HG02870 (cell line): ENCODE measurements around the gene PRR35.
A peak's percentile ranks its signal among the peaks of the same experiment; 100 is the strongest.

Experiments
- ATAC-seq: cut with Tn5 transposase; IDR thresholded peaks from one replicate; pipeline ENCODE4 v1.9.1; 2021; ENCODE audit warnings: mild to moderate bottlenecking, moderate library complexity; ENCODE audit not compliant: unreplicated experiment

PRR35 gene

GRCh38 chr16:527015-527903, 32.9 kb upstream of the PRR35 start, which contains the start of gene CAPN15:
Gene CAPN15, plus strand, starts transcription at chr16:527712. Its CDS starts 19,127 bp downstream, at chr16:546839.
- ATAC-seq, result peak; percentile 53

DNA sequence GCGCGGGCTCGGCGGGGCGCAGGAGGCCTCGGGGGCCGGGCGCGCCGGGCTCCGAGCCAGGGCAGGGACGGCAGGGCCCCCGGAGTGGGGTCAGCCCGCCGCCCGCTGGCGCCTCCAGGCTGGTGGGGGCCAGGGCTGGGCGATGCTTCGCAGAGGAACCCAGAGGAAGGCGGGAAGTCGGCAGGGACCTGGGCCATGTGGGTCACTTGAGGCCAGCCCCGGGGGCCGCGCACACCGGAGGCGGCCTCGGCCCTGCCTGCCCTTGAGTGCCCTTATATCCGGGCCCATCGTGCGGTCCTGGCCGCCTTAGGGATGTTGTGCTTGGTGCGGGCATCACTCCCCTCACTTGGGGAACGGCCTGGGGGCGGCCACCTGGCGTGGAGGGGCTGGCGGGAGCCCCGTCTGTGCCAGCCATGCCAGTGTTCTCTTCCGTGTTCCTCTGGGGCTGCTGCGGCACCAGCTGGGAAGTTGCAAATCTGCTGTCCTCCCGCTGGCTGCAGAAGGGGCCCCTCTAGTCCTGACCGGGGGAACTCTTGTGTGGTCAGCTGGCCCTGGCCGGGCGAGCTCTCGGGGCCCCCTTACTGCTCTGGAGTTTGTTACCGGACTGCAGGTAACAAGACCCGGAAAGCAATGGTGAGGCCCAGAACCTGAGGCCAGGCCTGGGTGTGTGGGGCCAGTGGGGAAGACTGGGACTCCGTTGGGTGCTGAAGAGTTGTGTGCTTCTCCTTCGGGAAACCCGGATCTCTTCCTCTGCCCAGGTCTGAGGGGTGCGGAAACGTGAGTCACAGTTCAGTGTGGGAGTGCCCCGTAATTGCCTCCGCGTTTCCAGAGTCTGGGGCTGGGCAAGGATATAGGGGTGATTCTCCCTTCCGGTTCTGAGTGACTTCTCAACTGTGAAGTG, 31.8 kb upstream of the PRR35 start:
- ATAC-seq, result no peak

- no peak for ATAC-seq
These were observed 31.1 kb upstream of the PRR35 start for GRCh38 chr16:529012-529575.

DNA sequence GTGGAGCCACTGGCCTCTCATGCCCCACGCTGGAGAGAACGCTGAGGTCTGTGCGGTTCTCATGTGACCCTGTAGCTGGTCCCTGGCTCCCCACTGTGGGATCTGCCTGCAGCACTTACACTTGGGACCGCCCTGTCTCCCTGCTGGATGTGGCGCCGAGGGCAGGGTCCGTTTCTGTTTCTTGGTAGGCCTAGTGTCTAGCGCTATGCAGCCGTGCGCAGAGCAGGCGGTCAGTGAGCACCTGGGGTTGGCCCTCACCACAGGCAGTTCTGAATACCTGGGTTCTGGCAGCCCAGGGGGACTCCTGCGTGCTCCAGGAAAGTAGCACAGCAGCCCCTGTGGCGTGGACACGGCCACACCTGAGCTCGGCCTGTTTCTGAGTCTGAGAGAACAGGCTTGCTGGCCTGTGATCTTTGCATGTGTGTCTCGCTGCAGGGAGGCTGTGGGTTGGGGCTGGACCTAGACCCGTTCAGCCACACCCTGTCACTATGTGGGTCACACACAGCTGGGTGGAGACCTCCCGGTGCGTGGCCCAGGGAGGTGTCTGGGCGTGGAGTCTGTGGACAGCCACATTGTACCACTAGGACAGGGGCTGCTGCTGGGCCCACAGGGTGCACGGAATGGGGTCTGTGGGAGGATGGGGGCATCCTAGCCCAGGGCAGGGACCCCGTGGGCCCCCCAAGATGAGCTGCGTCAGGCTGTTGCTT, 29.9 kb upstream of the PRR35 start:
- no peak for ATAC-seq

DNA sequence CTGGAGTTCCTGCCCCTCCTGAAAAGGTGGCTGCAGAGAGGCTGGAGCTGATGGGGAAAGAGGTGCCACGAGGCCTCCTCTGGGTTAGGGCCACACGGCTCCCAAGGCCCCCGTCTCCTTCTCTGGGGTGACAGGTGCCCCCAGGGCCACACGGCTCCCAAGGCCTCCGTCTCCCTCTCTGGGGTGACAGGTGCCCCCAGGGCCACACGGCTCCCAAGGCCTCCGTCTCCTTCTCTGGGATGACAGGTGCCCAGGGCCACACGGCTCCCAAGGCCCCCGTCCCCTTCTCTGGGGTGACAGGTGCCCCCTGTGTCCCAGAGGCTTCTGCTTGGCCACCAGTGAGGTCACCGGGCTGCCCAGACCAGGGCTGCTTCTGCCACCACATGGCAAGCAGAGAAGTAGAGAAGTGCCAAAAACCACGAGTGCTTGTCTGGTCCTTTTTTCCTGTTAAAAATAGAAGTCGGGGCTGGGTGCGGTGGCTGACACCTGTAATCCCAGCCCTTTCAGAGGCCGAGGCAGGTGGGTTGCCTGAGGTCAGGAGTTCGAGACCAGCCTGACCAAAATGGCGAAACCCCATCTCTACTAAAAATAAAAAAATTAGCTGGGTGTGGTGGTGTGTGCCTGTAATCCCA, 28.6 kb upstream of the PRR35 start:
- ATAC-seq, result no peak

GRCh38 chr16:533391-534123, 26.6 kb upstream of the PRR35 start:
- ATAC-seq, result no peak

DNA sequence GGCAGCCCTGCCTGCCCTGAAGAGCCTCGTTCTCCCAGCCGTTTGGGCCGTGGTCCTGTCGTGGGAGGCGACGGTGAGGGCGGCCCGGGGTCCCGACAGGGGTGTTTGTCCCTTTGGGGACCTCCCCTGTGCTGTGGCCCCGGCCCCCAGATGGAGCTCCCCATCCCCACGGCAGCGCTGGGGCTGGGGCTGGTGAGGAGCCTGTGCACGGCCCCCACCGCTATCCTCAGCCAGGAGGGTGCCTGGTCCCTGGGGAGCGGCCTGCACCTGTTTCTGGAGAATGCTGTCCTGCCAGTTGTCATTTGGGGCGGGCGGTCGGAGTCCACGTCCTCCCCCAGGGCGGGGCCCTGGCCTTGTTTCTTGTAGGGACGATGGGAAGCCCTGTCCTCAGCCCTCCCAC, 26.1 kb upstream of the PRR35 start:
- no peak for ATAC-seq

- no peak for ATAC-seq
These were observed 25.2 kb upstream of the PRR35 start for GRCh38 chr16:534856-535445.

DNA sequence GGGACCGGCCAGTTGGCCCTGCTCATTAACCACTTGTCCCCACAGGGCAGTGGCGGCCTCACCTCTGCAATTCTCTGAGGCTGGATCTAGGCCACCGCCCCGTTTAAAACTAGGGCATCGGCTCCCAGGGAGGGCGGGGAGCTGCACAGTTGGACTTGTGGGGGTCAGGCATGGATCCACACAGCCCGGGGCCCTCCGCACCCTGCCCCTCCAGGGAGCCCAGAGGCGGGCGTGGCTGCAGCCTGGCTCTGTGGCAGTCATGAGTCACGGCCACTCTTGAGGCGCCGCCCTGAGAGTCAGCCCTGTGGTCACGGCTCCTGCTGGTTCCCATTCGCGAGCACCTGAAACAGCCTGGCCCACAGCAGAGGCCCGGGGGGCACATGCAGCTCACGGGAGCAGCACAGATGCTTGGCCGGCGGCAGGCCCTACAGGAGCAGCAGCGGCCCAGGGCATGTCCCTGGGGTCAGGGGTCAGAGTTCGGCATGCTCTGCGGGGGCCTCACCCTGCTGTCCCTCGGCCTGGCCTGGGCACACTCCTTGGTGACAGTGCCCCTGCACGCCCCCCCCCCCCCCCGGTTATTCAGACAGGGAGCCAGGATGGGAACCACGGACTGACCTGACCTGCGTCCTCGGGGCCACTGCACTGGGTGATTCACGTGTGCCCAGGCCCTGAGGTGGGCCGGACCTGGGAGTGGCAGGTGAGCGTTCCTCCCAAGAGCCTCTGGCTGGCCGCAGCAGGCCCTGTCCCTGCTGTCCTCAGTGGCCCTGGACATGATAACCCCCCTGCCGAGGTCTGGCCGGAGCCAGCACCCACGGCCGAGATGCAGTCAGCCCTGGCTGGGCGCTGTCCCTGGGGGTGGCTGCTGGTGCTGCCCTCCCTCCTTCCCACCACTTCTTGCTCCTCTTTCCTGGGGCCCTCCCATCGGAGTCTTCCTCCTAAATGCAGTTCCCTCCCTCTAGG, 24.5 kb upstream of the PRR35 start:
- no peak for ATAC-seq

GRCh38 chr16:536746-537145, 23.4 kb upstream of the PRR35 start:
- no peak for ATAC-seq

GRCh38 chr16:537415-538335, 22.5 kb upstream of the PRR35 start:
- ATAC-seq, result no peak

- no peak for ATAC-seq
These were observed 20.2 kb upstream of the PRR35 start for GRCh38 chr16:539901-540530.

DNA sequence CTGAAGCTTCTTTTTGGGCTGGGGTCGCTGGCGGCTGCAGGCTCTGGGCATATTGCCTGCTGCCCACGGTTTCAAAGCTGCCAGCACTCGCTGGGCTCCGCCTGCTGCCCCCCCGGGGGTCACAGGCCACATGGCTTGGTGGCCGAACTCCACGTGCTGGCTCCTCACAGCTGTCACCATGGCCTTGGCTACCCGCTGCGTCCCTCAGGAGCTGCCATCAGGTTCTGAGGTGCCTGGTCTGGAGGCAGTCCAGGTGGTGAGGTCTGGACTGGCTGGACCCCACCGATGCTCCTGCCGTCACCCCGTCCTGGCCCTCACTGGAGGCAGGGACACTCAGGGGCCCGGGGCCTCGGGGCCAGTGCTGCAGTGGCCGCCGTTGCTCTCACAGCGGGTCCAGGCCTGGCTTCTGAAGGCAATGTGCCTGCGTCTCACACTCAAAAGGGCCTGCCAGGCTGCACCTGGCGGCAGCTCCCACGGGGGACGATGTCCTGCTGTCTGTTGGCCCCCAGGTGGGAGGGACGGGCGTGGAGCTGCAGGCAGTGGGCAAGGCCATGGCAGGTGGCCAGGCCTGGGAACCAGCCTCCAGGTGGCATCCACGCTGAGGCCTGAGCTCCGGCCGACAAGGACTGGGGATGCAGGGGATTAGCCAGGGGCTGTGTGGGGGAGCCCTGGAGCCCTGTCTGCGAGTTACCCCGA, 19.4 kb upstream of the PRR35 start:
- ATAC-seq, result no peak

DNA sequence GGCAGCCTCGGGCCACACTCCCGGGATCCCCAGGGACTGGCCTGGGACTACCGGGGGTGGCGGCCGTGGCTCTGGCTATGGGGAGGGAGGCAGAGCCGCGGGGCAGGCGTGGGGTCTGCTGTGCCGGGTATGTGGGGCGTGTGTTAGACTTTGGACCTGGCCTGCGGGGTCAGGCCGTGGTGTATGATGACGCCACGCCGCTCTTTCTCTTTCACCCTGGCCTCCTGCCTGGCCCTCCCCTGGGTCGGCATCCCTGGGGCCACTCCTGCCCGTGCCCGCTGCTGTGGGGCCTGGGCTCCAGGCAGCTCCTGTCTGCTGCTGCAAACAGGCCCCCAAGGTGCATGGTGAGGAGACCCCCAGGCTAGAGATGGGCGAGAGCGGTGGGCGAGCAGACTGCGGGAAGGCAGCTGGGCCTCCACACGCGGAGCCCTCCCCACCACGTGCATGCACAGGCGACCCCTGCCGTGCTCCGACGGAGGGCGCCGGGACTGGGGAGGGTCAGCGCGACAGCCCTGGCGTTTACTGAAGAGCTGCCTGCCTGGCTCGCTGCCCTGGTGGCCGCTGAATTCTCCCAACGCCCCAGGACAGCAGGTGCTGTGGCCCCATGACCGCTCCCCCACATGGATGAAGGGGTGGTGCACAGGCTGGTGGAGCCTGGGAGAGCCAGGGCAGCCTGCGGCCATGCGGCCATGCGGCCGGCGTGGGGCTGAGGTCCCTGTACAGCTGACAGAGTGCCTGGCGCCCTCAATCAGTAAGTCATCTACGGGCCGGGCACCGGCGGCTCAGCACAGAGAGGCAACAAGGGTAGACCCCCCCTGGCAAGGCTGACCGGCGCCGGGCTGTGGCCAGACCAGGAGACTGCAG, 16.7 kb upstream of the PRR35 start:
- no peak for ATAC-seq

- no peak for ATAC-seq
These were observed 15.7 kb upstream of the PRR35 start for GRCh38 chr16:544517-544916.
